ENCODE data around the gene NRP2. TPM values are rescaled to one million over a fixed set of nuclear protein-coding genes. Genes with fewer than 3 reads are reported as not detected.

Gene NRP2
- total RNA-seq, 2 donors from 2014 or later = 9.7 to 21.0 TPM

DNA sequence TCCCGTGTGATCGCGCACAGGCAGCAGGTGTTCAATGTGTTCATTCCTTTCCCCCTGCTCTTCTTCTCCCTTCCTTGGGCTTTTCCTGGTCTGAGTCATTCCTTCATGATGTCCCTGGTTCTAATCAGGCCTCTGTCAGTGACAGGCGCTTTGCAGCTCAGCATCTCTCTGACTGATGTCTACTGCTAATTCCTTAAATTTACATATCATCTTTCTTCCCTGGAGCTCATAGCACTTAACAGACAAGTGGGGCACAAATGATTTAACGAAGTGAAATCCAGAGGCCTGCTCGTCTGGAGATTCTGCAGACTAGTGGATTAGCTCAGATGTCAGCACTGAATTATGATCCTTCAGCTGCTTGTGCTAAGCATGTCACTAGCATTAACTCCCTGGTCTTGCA lies 77.9 kb downstream of the NRP2 start:
- H3K4me3 ChIP-seq = no peak overlapping the region
- peaks cover 3% of the 10 kb centered on the region for H3K4me1 ChIP-seq (replicated peaks)
- intact Hi-C loops (cut with DNase I) = no loop called here
- WGBS = 92% methylated on average over 6 of the region's 6 CpGs
- no peaks in the 10 kb centered on the region for H3K27me3 ChIP-seq (replicated peaks; ENCODE audit: insufficient read depth)
- H3K27ac ChIP-seq = no peak overlapping the region
- no peaks in the 10 kb centered on the region for H3K9me3 ChIP-seq
- no peak for TF ChIP-seq POLR2A (IDR thresholded peaks at IDR 0.05)
- TF ChIP-seq, protein P1, sequence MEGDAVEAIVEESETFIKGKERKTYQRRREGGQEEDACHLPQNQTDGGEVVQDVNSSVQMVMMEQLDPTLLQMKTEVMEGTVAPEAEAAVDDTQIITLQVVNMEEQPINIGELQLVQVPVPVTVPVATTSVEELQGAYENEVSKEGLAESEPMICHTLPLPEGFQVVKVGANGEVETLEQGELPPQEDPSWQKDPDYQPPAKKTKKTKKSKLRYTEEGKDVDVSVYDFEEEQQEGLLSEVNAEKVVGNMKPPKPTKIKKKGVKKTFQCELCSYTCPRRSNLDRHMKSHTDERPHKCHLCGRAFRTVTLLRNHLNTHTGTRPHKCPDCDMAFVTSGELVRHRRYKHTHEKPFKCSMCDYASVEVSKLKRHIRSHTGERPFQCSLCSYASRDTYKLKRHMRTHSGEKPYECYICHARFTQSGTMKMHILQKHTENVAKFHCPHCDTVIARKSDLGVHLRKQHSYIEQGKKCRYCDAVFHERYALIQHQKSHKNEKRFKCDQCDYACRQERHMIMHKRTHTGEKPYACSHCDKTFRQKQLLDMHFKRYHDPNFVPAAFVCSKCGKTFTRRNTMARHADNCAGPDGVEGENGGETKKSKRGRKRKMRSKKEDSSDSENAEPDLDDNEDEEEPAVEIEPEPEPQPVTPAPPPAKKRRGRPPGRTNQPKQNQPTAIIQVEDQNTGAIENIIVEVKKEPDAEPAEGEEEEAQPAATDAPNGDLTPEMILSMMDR (IDR thresholded peaks at IDR 0.05) = no peak
- no peak for TF ChIP-seq POLR2AphosphoS5 (IDR thresholded peaks at IDR 0.05)
- H3K36me3 ChIP-seq = no peaks in the 10 kb centered on the region
- no peak for DNase-seq (ENCODE audit: low spot score)

DNA sequence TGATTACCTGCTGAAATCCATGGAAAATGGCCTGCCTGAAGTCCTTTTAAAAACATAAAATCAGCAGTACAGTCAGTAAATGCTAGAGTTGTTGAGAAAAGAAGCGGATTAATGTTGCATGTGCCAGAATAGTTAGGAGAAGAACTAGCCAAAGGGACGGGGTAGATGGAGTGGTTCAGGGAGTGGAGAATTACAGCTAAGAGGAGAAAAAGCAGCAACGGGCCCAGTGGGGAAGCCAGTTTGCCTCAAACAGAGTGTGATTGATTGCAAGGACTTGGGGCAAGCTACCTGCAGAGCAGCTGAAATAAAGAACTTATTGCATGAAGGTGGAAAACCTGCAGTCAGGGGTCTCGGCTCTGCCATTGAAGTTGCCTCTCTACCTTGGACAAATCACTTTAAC lies 79.1 kb downstream of the NRP2 start:
- no peak for DNase-seq (ENCODE audit: low spot score)
- Histone ChIP-seq H3K4me3 (no peak overlapping the region), H3K36me3 (no peaks in the 10 kb centered on the region), H3K9me3 (no peaks in the 10 kb centered on the region), H3K27ac (no peak overlapping the region), H3K27me3 (replicated peaks; ENCODE audit: insufficient read depth) (no peaks in the 10 kb centered on the region), H3K4me1 (replicated peaks) (peaks cover 3% of the 10 kb centered on the region)
- 79% methylated on average over 4 of the region's 4 CpGs for WGBS
- intact Hi-C loops (cut with DNase I) = no loop called here
- TF ChIP-seq POLR2AphosphoS5 (IDR thresholded peaks at IDR 0.05) (no peak), POLR2A (IDR thresholded peaks at IDR 0.05) (no peak)
- TF ChIP-seq, protein P1 (IDR thresholded peaks at IDR 0.05) = no peak

- no peaks in the 10 kb centered on the region for H3K27me3 ChIP-seq (replicated peaks; ENCODE audit: insufficient read depth)
- no peaks in the 10 kb centered on the region for H3K9me3 ChIP-seq
- H3K4me3 ChIP-seq = no peak overlapping the region
- H3K36me3 ChIP-seq = no peaks in the 10 kb centered on the region
- peaks cover under 1% of the 10 kb centered on the region for H3K4me1 ChIP-seq (replicated peaks)
- H3K27ac ChIP-seq = no peak overlapping the region
- no peak for DNase-seq (ENCODE audit: low spot score)
- no peak for TF ChIP-seq POLR2A (IDR thresholded peaks at IDR 0.05)
- TF ChIP-seq, protein P1 (IDR thresholded peaks at IDR 0.05) = no peak
- TF ChIP-seq POLR2AphosphoS5 (IDR thresholded peaks at IDR 0.05) = no peak
- intact Hi-C loops (cut with DNase I) = no loop called here
Observed at GRCh38 chr2:205762881-205763280, 80.6 kb downstream of the NRP2 start.

GRCh38 chr2:205763708-205764211 lies 81.5 kb downstream of the NRP2 start:
- Histone ChIP-seq H3K4me3 (no peak overlapping the region), H3K4me1 (replicated peaks) (peaks cover 6% of the 10 kb centered on the region), H3K27ac (no peak overlapping the region), H3K9me3 (no peaks in the 10 kb centered on the region), H3K27me3 (replicated peaks; ENCODE audit: insufficient read depth) (no peaks in the 10 kb centered on the region), H3K36me3 (no peaks in the 10 kb centered on the region)
- intact Hi-C loops (cut with DNase I) = no loop called here
- TF ChIP-seq, protein P1 (IDR thresholded peaks at IDR 0.05) = peak in 3 of 4 experiments; percentile 45 to 64 (median 63)
- TF ChIP-seq POLR2A (IDR thresholded peaks at IDR 0.05) = no peak
- 14% methylated on average over 21 of the region's 21 CpGs for WGBS
- DNase-seq (ENCODE audit: low spot score) = no peak

DNA sequence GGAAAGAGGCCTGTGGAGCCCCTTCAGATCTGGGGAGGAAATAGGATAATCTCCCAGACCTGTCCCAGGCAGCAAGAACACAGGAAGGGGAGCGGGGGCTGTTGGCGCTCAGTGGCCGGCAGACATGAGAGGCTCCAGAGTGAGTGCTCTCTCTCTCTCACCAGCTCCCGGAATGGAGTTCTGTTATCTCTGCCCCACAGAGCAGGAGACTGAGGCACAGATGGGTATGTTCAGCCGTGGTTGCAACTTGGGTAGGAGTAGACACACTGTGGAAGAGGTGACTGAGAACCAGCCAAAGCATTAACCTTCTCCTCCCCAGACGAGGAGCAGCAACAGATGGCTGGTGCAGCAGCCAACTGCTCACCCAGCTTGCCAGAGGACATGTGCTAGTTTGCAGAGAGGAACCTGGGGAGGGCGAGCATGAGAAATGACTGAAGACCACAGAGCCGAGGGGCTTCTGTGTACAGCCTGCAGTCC lies 82.0 kb downstream of the NRP2 start:
- DNase-seq (ENCODE audit: low spot score) = no peak
- no peaks in the 10 kb centered on the region for H3K36me3 ChIP-seq
- no peak overlapping the region for H3K4me3 ChIP-seq
- no peaks in the 10 kb centered on the region for H3K27me3 ChIP-seq (replicated peaks; ENCODE audit: insufficient read depth)
- 46% methylated on average over 8 of the region's 8 CpGs for WGBS
- intact Hi-C loops (cut with DNase I) = no loop called here
- peaks cover 6% of the 10 kb centered on the region for H3K4me1 ChIP-seq (replicated peaks)
- TF ChIP-seq, protein P1 (IDR thresholded peaks at IDR 0.05) = no peak
- TF ChIP-seq POLR2A (IDR thresholded peaks at IDR 0.05) = no peak
- TF ChIP-seq POLR2AphosphoS5 (IDR thresholded peaks at IDR 0.05) = no peak
- H3K9me3 ChIP-seq = no peaks in the 10 kb centered on the region
- no peak overlapping the region for H3K27ac ChIP-seq

Measured in prostate gland (tissue), 2 donors.